ENCODE measurements around the gene KRR1.
"Not testable (repeated sequence)": the region's sequence is repeated elsewhere in the genome, so short reads cannot be mapped to it uniquely, and the experiment has no call there.

DNA sequence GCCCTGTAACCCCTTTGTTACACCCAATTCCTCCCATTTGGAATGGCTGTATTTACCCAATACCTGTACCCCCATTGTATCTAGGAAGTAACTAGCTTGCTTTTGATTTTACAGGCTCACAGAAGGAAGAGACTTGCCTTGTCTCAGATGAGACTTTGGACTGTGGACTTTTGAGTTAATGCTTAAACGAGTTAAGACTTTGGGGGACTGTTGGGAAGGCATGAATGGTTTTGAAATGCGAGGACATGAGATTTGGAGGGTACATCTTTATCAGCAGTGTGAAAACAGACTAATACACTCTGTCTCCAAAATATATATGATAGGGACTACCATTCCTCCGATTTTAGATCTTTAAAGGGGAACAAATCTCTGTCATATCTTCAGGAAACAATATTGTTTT, 69.0 kb downstream of the KRR1 start:
- TF ChIP-seq, protein P1, sequence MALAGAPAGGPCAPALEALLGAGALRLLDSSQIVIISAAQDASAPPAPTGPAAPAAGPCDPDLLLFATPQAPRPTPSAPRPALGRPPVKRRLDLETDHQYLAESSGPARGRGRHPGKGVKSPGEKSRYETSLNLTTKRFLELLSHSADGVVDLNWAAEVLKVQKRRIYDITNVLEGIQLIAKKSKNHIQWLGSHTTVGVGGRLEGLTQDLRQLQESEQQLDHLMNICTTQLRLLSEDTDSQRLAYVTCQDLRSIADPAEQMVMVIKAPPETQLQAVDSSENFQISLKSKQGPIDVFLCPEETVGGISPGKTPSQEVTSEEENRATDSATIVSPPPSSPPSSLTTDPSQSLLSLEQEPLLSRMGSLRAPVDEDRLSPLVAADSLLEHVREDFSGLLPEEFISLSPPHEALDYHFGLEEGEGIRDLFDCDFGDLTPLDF (CRISPR knock-in tag; IDR thresholded peaks at IDR 0.05), result not testable (repeated sequence)
- not testable (repeated sequence) for TF ChIP-seq POLR2A (IDR thresholded peaks at IDR 0.05; ENCODE audit: insufficient read depth in 1 of 2, low read depth in 2 of 2, low read length in 2 of 2); CHD2 (IDR thresholded peaks at IDR 0.05; ENCODE audit: low read depth, low read length); MYC (CRISPR knock-in tag; IDR thresholded peaks at IDR 0.05; ENCODE audit: borderline replicate concordance); ZNF75D (CRISPR knock-in tag; IDR thresholded peaks at IDR 0.05; ENCODE audit: borderline replicate concordance)
- TF ChIP-seq, protein P2, sequence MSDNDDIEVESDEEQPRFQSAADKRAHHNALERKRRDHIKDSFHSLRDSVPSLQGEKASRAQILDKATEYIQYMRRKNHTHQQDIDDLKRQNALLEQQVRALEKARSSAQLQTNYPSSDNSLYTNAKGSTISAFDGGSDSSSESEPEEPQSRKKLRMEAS (IDR thresholded peaks at IDR 0.05), result not testable (repeated sequence)
- TF ChIP-seq, protein P3, sequence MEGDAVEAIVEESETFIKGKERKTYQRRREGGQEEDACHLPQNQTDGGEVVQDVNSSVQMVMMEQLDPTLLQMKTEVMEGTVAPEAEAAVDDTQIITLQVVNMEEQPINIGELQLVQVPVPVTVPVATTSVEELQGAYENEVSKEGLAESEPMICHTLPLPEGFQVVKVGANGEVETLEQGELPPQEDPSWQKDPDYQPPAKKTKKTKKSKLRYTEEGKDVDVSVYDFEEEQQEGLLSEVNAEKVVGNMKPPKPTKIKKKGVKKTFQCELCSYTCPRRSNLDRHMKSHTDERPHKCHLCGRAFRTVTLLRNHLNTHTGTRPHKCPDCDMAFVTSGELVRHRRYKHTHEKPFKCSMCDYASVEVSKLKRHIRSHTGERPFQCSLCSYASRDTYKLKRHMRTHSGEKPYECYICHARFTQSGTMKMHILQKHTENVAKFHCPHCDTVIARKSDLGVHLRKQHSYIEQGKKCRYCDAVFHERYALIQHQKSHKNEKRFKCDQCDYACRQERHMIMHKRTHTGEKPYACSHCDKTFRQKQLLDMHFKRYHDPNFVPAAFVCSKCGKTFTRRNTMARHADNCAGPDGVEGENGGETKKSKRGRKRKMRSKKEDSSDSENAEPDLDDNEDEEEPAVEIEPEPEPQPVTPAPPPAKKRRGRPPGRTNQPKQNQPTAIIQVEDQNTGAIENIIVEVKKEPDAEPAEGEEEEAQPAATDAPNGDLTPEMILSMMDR (CRISPR knock-in tag; IDR thresholded peaks at IDR 0.05), result not testable (repeated sequence)
- TF ChIP-seq, protein P4, sequence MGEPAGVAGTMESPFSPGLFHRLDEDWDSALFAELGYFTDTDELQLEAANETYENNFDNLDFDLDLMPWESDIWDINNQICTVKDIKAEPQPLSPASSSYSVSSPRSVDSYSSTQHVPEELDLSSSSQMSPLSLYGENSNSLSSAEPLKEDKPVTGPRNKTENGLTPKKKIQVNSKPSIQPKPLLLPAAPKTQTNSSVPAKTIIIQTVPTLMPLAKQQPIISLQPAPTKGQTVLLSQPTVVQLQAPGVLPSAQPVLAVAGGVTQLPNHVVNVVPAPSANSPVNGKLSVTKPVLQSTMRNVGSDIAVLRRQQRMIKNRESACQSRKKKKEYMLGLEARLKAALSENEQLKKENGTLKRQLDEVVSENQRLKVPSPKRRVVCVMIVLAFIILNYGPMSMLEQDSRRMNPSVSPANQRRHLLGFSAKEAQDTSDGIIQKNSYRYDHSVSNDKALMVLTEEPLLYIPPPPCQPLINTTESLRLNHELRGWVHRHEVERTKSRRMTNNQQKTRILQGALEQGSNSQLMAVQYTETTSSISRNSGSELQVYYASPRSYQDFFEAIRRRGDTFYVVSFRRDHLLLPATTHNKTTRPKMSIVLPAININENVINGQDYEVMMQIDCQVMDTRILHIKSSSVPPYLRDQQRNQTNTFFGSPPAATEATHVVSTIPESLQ (CRISPR knock-in tag; conservative IDR thresholded peaks at IDR 0.05), result not testable (repeated sequence)
